ENCODE measurements around the gene AP1B1.
"Not testable (repeated sequence)": the region's sequence is repeated elsewhere in the genome, so short reads cannot be mapped to it uniquely, and the experiment has no call there.

The AP1B1 gene

DNA sequence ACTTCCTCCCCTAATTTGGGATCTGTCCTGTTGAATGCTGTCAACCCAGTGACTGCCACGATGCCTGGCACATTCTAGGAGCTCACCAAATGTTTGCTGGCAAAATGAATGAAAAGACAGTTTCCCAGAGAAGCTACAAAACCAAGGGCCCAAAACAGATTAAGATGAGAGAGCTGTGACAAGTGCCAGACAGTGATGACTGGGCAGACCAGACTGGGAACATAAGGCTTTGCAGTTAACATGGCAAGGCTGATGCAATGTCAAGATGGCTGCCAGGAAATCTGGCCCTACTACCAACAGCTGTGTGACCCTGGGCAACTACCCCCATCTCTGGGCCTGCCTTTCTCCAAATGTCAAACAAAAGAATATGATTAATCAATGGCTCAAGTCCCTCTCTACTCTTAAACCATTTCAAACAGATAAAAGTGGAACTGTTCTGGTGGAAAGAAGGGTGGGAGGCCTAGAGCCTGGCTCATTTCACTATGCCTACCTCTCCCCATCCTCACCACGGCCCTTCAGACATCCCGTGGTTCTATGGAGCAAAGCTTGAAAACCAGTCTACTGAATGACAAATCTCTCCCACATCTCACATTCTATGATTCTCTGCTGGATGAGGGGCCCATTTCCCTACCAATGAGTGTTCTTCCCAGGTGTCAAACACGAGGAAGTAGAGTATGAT, 12.8 kb downstream of the AP1B1 start:
- DNase-seq (ENCODE audit: extremely low spot score): no peak
- TF ChIP-seq FOXK2 (IDR thresholded peaks at IDR 0.05) (no peak), BHLHE40 (IDR thresholded peaks at IDR 0.05; ENCODE audit: borderline replicate concordance) (no peak), HDGF (IDR thresholded peaks at IDR 0.05; ENCODE audit: borderline replicate concordance) (no peak), LEF1 (IDR thresholded peaks at IDR 0.05; ENCODE audit: borderline replicate concordance) (no peak), ARNT (IDR thresholded peaks at IDR 0.05) (no peak), FOXA1 (IDR thresholded peaks at IDR 0.05) (no peak), NFRKB (IDR thresholded peaks at IDR 0.05) (no peak), FOXM1 (IDR thresholded peaks at IDR 0.05; ENCODE audit: borderline replicate concordance) (no peak), ELF4 (IDR thresholded peaks at IDR 0.05) (no peak), CTBP1 (IDR thresholded peaks at IDR 0.05; ENCODE audit: borderline replicate concordance) (no peak), SUZ12 (IDR thresholded peaks at IDR 0.05) (no peak), ZNF384 (IDR thresholded peaks at IDR 0.05) (no peak)
- TF ChIP-seq, protein P1, sequence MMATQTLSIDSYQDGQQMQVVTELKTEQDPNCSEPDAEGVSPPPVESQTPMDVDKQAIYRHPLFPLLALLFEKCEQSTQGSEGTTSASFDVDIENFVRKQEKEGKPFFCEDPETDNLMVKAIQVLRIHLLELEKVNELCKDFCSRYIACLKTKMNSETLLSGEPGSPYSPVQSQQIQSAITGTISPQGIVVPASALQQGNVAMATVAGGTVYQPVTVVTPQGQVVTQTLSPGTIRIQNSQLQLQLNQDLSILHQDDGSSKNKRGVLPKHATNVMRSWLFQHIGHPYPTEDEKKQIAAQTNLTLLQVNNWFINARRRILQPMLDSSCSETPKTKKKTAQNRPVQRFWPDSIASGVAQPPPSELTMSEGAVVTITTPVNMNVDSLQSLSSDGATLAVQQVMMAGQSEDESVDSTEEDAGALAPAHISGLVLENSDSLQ (IDR thresholded peaks at IDR 0.05): no peak
- CTCF ChIA-PET: interaction anchor here (0.6 kb wide), 1 partner anchor 214 kb away, joined by 3 read pairs; no protein-coding TSS in a partner anchor
- POLR2A ChIA-PET: interaction anchor here (0.6 kb wide), 1 partner anchor 170 kb away, joined by 3 read pairs; no protein-coding TSS in a partner anchor

DNA sequence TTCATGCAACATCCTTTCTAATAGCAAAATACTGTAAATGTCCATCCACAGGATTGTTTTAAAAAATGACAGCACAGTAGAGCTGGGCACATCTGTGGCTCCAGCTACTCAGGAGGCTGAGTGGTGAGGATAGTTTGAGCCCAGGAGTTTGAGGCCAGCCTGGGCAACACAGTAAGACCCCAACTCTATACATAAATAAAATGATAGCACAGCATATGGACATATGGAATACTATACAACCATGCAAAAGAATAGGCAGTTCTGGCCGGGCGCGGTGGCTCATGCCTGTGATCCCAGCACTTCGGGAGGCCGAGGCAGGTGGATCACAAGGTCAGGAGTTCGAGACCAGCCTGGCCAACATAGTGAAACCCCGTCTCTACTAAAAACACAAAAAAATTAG, 13.6 kb downstream of the AP1B1 start:
- CTCF ChIA-PET; POLR2A ChIA-PET; DNase-seq (ENCODE audit: extremely low spot score): not testable (repeated sequence)

DNA sequence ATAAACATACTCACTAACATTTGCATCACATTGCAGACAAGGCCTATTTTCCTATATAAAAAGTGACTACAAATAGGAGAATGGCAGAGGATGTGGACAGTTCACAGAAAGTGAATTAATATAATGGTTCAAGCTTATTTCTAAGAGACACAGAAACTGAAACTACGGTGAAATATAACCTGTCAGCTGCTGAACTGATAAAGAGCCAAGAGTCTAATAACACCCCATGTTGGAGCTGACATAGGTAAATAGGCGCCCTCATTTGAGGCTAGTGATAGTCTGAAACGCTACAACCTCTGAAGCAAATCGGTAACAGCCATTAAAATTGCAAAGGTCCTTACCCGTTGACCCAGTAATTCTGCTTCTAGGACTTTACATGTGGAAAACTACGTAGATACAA, 14.0 kb downstream of the AP1B1 start:
- no peak for TF ChIP-seq TARDBP (IDR thresholded peaks at IDR 0.05)
- no peak for TF ChIP-seq CTBP1 (IDR thresholded peaks at IDR 0.05; ENCODE audit: borderline replicate concordance)
- no peak for TF ChIP-seq HDGF (IDR thresholded peaks at IDR 0.05; ENCODE audit: borderline replicate concordance)
- no peak for TF ChIP-seq ARNT (IDR thresholded peaks at IDR 0.05)
- TF ChIP-seq ZNF384 (IDR thresholded peaks at IDR 0.05): no peak
- TF ChIP-seq SUZ12 (IDR thresholded peaks at IDR 0.05): no peak
- TF ChIP-seq, protein P1 (IDR thresholded peaks at IDR 0.05): no peak
- TF ChIP-seq NFRKB (IDR thresholded peaks at IDR 0.05): no peak
- TF ChIP-seq SP1 (IDR thresholded peaks at IDR 0.05): no peak
- TF ChIP-seq FOXA1 (IDR thresholded peaks at IDR 0.05): no peak
- TF ChIP-seq BHLHE40 (IDR thresholded peaks at IDR 0.05; ENCODE audit: borderline replicate concordance): no peak
- ChIA-PET CTCF (no interaction called here), POLR2A (no interaction called here)
- no peak for DNase-seq (ENCODE audit: extremely low spot score)

DNA sequence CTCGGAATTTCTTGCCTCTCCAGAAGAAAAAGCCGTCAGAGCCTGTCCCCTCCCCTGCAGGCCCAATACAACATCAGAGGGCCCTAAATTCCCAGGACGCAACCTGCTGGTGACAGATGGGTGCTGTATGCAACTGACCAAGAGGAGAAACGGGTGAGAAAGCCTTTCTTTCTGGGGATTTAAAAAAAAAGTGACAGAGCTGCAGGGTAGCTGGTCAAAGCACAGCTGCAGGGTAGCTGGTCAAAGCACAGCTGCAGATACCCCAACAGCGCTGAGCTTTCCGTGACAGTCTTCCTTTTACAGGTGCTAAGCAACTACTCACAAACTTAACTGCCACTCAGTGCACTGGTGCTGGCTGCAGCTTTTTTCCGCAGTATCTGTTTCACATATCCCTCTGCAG, 17.8 kb downstream of the AP1B1 start:
- no peak for DNase-seq (ENCODE audit: extremely low spot score)
- CTCF ChIA-PET: interaction anchor here (1.2 kb wide), 1 partner anchor 11 kb away, joined by 4 read pairs; no protein-coding TSS in a partner anchor
- TF ChIP-seq LEF1 (IDR thresholded peaks at IDR 0.05; ENCODE audit: borderline replicate concordance): no peak
- TF ChIP-seq, protein P1 (IDR thresholded peaks at IDR 0.05): no peak
- TF ChIP-seq BHLHE40 (IDR thresholded peaks at IDR 0.05; ENCODE audit: borderline replicate concordance): no peak
- no peak for TF ChIP-seq FOXM1 (IDR thresholded peaks at IDR 0.05; ENCODE audit: borderline replicate concordance)
- TF ChIP-seq HDGF (IDR thresholded peaks at IDR 0.05; ENCODE audit: borderline replicate concordance): no peak
- TF ChIP-seq L3MBTL2 (conservative IDR thresholded peaks at IDR 0.05): no peak
- no peak for TF ChIP-seq SP1 (IDR thresholded peaks at IDR 0.05)
- no peak for TF ChIP-seq SUZ12 (IDR thresholded peaks at IDR 0.05)
- POLR2A ChIA-PET: no interaction called here

DNA sequence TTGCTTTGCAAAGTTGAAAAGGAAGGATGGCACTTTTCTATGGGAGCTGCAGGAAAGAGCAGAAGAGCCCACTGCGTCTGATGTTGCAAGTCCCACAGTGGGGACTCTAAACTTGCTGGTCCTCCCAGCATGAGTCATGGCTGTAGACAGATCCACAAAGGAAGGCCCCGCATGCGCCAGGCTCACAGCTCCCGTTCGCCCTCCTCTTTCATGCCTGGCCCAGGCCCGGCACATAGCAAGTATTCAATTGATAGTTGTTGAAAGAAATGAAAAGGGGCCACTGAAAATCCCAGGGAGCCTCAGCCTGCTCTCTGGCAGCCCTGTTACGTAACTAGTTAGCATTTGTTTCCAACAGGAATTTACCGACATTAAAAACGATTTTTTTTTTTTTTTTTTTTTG, 18.9 kb downstream of the AP1B1 start:
- ChIA-PET CTCF (no interaction called here), POLR2A (no interaction called here)
- peak; percentile 42 for DNase-seq (ENCODE audit: extremely low spot score)
- TF ChIP-seq FOXA1 (IDR thresholded peaks at IDR 0.05) (no peak), TARDBP (IDR thresholded peaks at IDR 0.05) (no peak)

DNA sequence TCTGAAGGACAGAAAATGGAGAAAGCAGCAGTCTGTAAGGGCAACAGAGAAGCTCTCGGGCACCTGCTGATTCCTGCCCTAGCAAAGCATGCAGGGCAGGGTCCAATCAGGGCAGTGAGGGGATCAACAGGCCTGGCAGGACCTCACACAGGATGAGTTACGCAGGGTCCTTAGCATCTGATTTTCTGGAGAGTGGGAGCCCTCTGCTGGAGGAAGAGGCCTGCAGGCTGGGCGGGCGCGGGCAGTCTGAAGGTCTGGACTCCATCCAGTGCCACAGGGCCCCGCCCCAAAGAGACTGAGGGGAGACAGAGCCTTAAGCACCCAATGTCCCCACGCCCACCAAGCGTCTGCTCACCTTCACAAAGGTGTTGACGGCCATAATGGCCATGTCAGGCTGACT, 28.9 kb downstream of the AP1B1 start:
- CTCF ChIA-PET: interaction anchor here (0.6 to 1.1 kb wide), 4 partner anchors 11 to 1068 kb away, joined by 3 to 4 read pairs (median 3); partner anchors contain the start of gene GAS2L1
- POLR2A ChIA-PET: no interaction called here
- TF ChIP-seq HDGF (IDR thresholded peaks at IDR 0.05; ENCODE audit: borderline replicate concordance) (no peak), NFRKB (IDR thresholded peaks at IDR 0.05) (no peak), L3MBTL2 (conservative IDR thresholded peaks at IDR 0.05) (no peak), FOXK2 (IDR thresholded peaks at IDR 0.05) (no peak), SP1 (IDR thresholded peaks at IDR 0.05) (no peak), ZNF384 (IDR thresholded peaks at IDR 0.05) (no peak), FOXM1 (IDR thresholded peaks at IDR 0.05; ENCODE audit: borderline replicate concordance) (no peak), CTBP1 (IDR thresholded peaks at IDR 0.05; ENCODE audit: borderline replicate concordance) (no peak)
- TF ChIP-seq, protein P1 (IDR thresholded peaks at IDR 0.05): peak; percentile 51
- peak; percentile 56 for DNase-seq (ENCODE audit: extremely low spot score)

DNA sequence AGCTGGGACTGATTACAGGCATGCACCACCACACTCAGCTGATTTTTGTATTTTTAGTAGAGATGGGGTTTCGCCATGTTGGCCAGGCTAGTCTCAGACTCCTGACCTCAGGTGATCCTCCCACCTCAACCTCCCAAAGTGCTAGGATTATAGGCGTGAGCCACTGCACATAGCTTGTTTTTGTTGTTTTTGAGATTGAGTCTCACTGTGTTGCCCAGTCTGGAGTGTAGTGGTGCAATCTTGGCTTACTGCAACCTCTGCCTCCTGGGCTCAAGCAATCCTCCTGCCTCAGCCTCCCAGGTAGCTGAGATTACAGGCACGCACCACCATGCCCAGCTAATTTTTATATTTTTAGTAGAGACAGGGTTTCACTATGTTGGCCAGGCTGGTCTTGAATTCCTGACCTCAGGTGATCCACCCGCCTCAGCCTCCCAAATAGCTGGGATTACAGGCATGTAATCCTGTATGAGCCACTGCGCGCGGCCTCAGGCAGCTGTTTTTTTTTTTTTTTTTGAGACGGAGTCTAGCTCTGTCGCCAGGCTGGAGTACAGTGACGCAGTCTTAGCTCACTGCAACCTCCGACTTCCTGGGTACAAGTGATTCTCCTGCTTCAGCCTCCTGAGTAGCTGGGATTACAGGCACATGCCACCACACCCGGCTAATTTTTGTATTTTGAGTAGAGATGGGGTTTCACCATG, 31.0 kb downstream of the AP1B1 start:
- DNase-seq (ENCODE audit: extremely low spot score); POLR2A ChIA-PET; CTCF ChIA-PET: not testable (repeated sequence)

Measured in HEK293T (cell line).